IMR-90 (cell line): ENCODE data around the gene SMG1. TPM values are rescaled to one million over a fixed set of nuclear protein-coding genes. Genes with fewer than 3 reads are reported as not detected.

Source experiments
- ATAC-seq: fragments of 200-7000 bp; cut with Tn5 transposase; 2 replicates; pipeline ENCODE4 v1.9.1; 2020; ENCODE audit warnings: low read depth, mild to moderate bottlenecking, moderate library complexity
- BruUV-seq: library from RNA; stranded (reverse); fragments of 400-500 nt; replicated peaks from 2 replicates; lab custom pipeline; 2021; lab: Mats Ljungman, UMichigan
- CTCF ChIA-PET: fragments of 300-600 bp; formaldehyde crosslinking; extraction: SDS; loops from one replicate; lab custom pipeline; 2021; ENCODE audit warnings: antibody characterized with exemption; lab: Yijun Ruan, JAX
- POLR2A ChIA-PET: fragments of 300-600 bp; sonication (Branson Sonifier 250); formaldehyde crosslinking; loops from one replicate; lab custom pipeline; 2022; ENCODE audit warnings: antibody characterized with exemption; ENCODE audit not compliant: unreplicated experiment; lab: Charles Lee
- DNase-seq: peaks from one replicate; pipeline ENCODE4 v3.0.0; 2013
- H2AFZ ChIP-seq: replicated peaks from 2 replicates; pipeline ENCODE3; 2013; ENCODE audit warnings: low read length, mild to moderate bottlenecking; ENCODE audit not compliant: poor library complexity
- H2AK5ac ChIP-seq: 2 replicates; pipeline ENCODE4 v1.6.1; 2013; ENCODE audit warnings: low read depth, low read length, inconsistent platforms
- H2AK9ac ChIP-seq: replicated peaks from 2 replicates; pipeline ENCODE3; 2013; ENCODE audit warnings: mild to moderate bottlenecking, low read depth, low read length, moderate library complexity; ENCODE audit not compliant: poor library complexity
- H2BK120ac ChIP-seq: 2 replicates; pipeline ENCODE4 v1.6.1; 2013; ENCODE audit warnings: low read depth, low read length, inconsistent platforms
- H2BK15ac ChIP-seq: 3 replicates; pipeline ENCODE4 v1.6.1; 2013; ENCODE audit warnings: low read depth, low read length, inconsistent platforms
- H2BK20ac ChIP-seq: 2 replicates; pipeline ENCODE4 v1.6.1; 2013; ENCODE audit warnings: low read depth, mild to moderate bottlenecking, inconsistent platforms, low read length, moderate library complexity
- H2BK5ac ChIP-seq: 2 replicates; pipeline ENCODE4 v1.6.1; 2013; ENCODE audit warnings: mild to moderate bottlenecking, low read depth, low read length, inconsistent platforms; ENCODE audit not compliant: poor library complexity, severe bottlenecking
- H3K14ac ChIP-seq: replicated peaks from 2 replicates; pipeline ENCODE4 v1.6.1; 2013; ENCODE audit warnings: low read depth, low read length, inconsistent platforms
- H3K18ac ChIP-seq: 2 replicates; pipeline ENCODE4 v1.6.1; 2013; ENCODE audit warnings: low read depth, low read length, control low read depth
- H3K23ac ChIP-seq: 2 replicates; pipeline ENCODE4 v1.6.1; 2013; ENCODE audit warnings: low read depth, low read length, inconsistent platforms
- H3K27ac ChIP-seq: 2 replicates; pipeline ENCODE4 v1.5.1; 2013; ENCODE audit warnings: mild to moderate bottlenecking, control low read depth, low read length; ENCODE audit not compliant: insufficient read depth
- H3K27me3 ChIP-seq: 2 replicates; pipeline ENCODE4 v1.6.1; 2013; ENCODE audit warnings: low read length; ENCODE audit not compliant: control insufficient read depth, insufficient read depth
- H3K36me3 ChIP-seq: 2 replicates; pipeline ENCODE4 v1.6.1; 2013; ENCODE audit warnings: low read length, mixed read lengths; ENCODE audit not compliant: control insufficient read depth, insufficient read depth
- H3K4ac ChIP-seq: 2 replicates; pipeline ENCODE4 v1.6.1; 2013; ENCODE audit warnings: low read depth, low read length, inconsistent platforms
- H3K4me1 ChIP-seq: 2 replicates; pipeline ENCODE4 v1.6.1; 2013; ENCODE audit warnings: low read length, mixed read lengths; ENCODE audit not compliant: control insufficient read depth, insufficient read depth
- H3K4me2 ChIP-seq: 2 replicates; pipeline ENCODE4 v1.6.1; 2013; ENCODE audit warnings: low read depth, mild to moderate bottlenecking, control low read depth, low read length, moderate library complexity
- H3K4me3 ChIP-seq: 2 replicates; pipeline ENCODE4 v1.5.1; 2013; ENCODE audit warnings: low read depth, mild to moderate bottlenecking, control low read depth, low read length, moderate library complexity; ENCODE audit not compliant: insufficient read depth
- H3K56ac ChIP-seq: 2 replicates; pipeline ENCODE4 v1.6.1; 2013; ENCODE audit warnings: low read length, inconsistent platforms; ENCODE audit not compliant: insufficient read depth; ENCODE audit errors: extremely low read depth
- H3K79me1 ChIP-seq, 2 experiments: 2 replicates each; pipeline ENCODE4 v1.6.1; 2013; ENCODE audit warnings: low read length in 2 of 2, inconsistent platforms in 1 of 2, low read depth in 1 of 2
- H3K9ac ChIP-seq: 2 replicates; pipeline ENCODE4 v1.6.1; 2013; ENCODE audit warnings: low read depth, low read length, control low read depth
- H3K9me1 ChIP-seq: 2 replicates; pipeline ENCODE4 v1.6.1; 2013; ENCODE audit warnings: low read length, inconsistent platforms; ENCODE audit not compliant: insufficient read depth
- H3K9me3 ChIP-seq: 2 replicates; pipeline ENCODE4 v1.6.1; 2013; ENCODE audit warnings: low read length; ENCODE audit not compliant: control insufficient read depth, insufficient read depth
- H4K20me1 ChIP-seq: 2 replicates; pipeline ENCODE4 v1.6.1; 2013; ENCODE audit warnings: low read length, inconsistent platforms; ENCODE audit not compliant: insufficient read depth
- H4K5ac ChIP-seq: 2 replicates; pipeline ENCODE4 v1.6.1; 2013; ENCODE audit warnings: mild to moderate bottlenecking, low read depth, low read length, control low read depth
- H4K8ac ChIP-seq, 2 experiments: 2 replicates each; pipeline ENCODE4 v1.6.1; 2013; ENCODE audit warnings: low read depth in 2 of 2, low read length in 2 of 2, control low read depth in 1 of 2, inconsistent platforms in 1 of 2
- H4K91ac ChIP-seq: 2 replicates; pipeline ENCODE4 v1.6.1; 2013; ENCODE audit warnings: low read depth, low read length, inconsistent platforms; ENCODE audit not compliant: insufficient read depth
- BHLHE40 ChIP-seq: fragments of 150-350 bp; IDR thresholded peaks from 2 replicates; pipeline ENCODE4 v1.6.1; 2016; ENCODE audit warnings: mild to moderate bottlenecking, low read depth, low read length
- CTCF ChIP-seq: conservative IDR thresholded peaks from 2 replicates; pipeline ENCODE4 v1.5.1; 2012; ENCODE audit warnings: mild to moderate bottlenecking, low read depth, low read length, improper control_type of control experiment
- ELK1 ChIP-seq: fragments of 150-350 bp; IDR thresholded peaks from 2 replicates; pipeline ENCODE4 v1.6.1; 2016; ENCODE audit warnings: low read depth, mild to moderate bottlenecking, low read length, moderate library complexity, borderline replicate concordance
- FOS ChIP-seq: fragments of 150-350 bp; IDR thresholded peaks from 2 replicates; pipeline ENCODE4 v1.6.1; 2016; ENCODE audit warnings: low read depth, low read length
- MAZ ChIP-seq: IDR thresholded peaks from 2 replicates; pipeline ENCODE4 v1.6.1; 2012; ENCODE audit warnings: low read depth, mild to moderate bottlenecking, low read length, improper control_type of control experiment, moderate library complexity, borderline replicate concordance
- MXI1 ChIP-seq: IDR thresholded peaks from 2 replicates; pipeline ENCODE4 v1.6.1; 2012; ENCODE audit warnings: low read depth, mild to moderate bottlenecking, low read length, moderate library complexity, borderline replicate concordance
- NFE2L2 ChIP-seq: fragments of 150-350 bp; IDR thresholded peaks from 2 replicates; pipeline ENCODE4 v1.6.1; 2016; ENCODE audit warnings: low read depth, mild to moderate bottlenecking, low read length
- RAD21 ChIP-seq: IDR thresholded peaks from 2 replicates; pipeline ENCODE4 v1.6.1; 2012; ENCODE audit warnings: low read length, improper control_type of control experiment
- RCOR1 ChIP-seq: IDR thresholded peaks from 2 replicates; pipeline ENCODE4 v1.6.1; 2012; ENCODE audit warnings: mild to moderate bottlenecking, low read length, improper control_type of control experiment; ENCODE audit not compliant: insufficient replicate concordance
- RFX5 ChIP-seq: IDR thresholded peaks from 2 replicates; pipeline ENCODE4 v1.8.0; 2012; ENCODE audit warnings: low read depth, mild to moderate bottlenecking, low read length, moderate library complexity
- SMC3 ChIP-seq: fragments of 150-350 bp; IDR thresholded peaks from 2 replicates; pipeline ENCODE4 v1.6.1; 2016; ENCODE audit warnings: low read depth, mild to moderate bottlenecking, antibody characterized with exemption, low read length, moderate library complexity
- USF2 ChIP-seq: fragments of 150-350 bp; IDR thresholded peaks from 2 replicates; pipeline ENCODE4 v1.6.1; 2017; ENCODE audit warnings: mild to moderate bottlenecking, antibody characterized with exemption, low read length, low read depth
- WGBS, 2 experiments: methylation state at CpG; one replicate each; pipeline versions ENCODE4 v1.1.5 to v1.1.7; 2013; ENCODE audit warnings: missing lambda C conversion rate in 2 of 2; ENCODE audit not compliant: insufficient read length in 1 of 2; ENCODE audit errors: extremely low coverage in 2 of 2; 5-methylcytosine and 5-hydroxymethylcytosine counted together
- dilution Hi-C: fragments of 300-500 bp; cut with HindIII; formaldehyde crosslinking; loops from one replicate; pipeline ENCODE4 v1.14.3; 2018; ENCODE audit warnings: low sequenced_read_pairs; ENCODE audit not compliant: unreplicated experiment
- in situ Hi-C: fragments of 300-500 bp; cut with MboI; formaldehyde crosslinking; loops from 3 replicates; pipeline ENCODE4 v1.14.3; 2019; ENCODE audit warnings: low sequenced_read_pairs, inconsistent platforms, mixed read lengths
- intact Hi-C: fragments of 100-400 bp; cut with micrococcal nuclease; formaldehyde crosslinking; loops from 2 replicates; pipeline ENCODE4 v1.10.0; 2022
- polyA plus RNA-seq, 3 experiments: library from polyadenylated mRNA; depleted of rRNA; stranded (reverse); fragments of >200 nt; gene quantifications; 2 replicates each; pipeline ENCODE4 v1.2.3, GENCODE V29; 2012; ENCODE audit warnings: low replicate concordance in 1 of 3
- total RNA-seq: library from RNA; depleted of rRNA; stranded (reverse); fragments of >200 nt; gene quantifications from 2 replicates; pipeline ENCODE4 v1.2.3, GENCODE V29; 2012

Gene SMG1
- total and polyA plus RNA-seq, 2 of the 4 experiments (the other 2 are of a cell fraction) = 13.4 to 53.8 TPM

- in situ Hi-C loops = no loop called here
- peaks cover 50% of the 10 kb centered on the region for H3K36me3 ChIP-seq
- no peak overlapping the region for H2BK15ac ChIP-seq
- no peak overlapping the region for H3K9ac ChIP-seq
- H4K5ac ChIP-seq = no peak overlapping the region
- no peak overlapping the region for H2AFZ ChIP-seq
- no peak overlapping the region for H4K8ac ChIP-seq
- no peak overlapping the region for H4K91ac ChIP-seq
- no peak overlapping the region for H3K4me2 ChIP-seq
- no peak overlapping the region for H2BK5ac ChIP-seq
- H2AK5ac ChIP-seq = no peak overlapping the region
- no peak overlapping the region for H3K56ac ChIP-seq
- peaks cover 7% of the 10 kb centered on the region; the same call in 1 of the 2 replicates for H3K9me1 ChIP-seq
- dilution Hi-C loops = no loop called here
- no peak overlapping the region for H3K14ac ChIP-seq
- peaks cover 2% of the 10 kb centered on the region; the same call in 1 of the 2 replicates for H3K4me1 ChIP-seq
- ATAC-seq = no peak
- H3K27ac ChIP-seq = no peak overlapping the region
- H3K23ac ChIP-seq = 0 out of 2 replicates have a peak overlapping the region, but pooled peaks have one; percentile 42
- no peak overlapping the region for H3K4me3 ChIP-seq
- H4K20me1 ChIP-seq = peaks cover 83% of the 10 kb centered on the region
- H2BK120ac ChIP-seq = no peak overlapping the region
- no TSS peak for BruUV-seq
- no peak for DNase-seq
- no peak overlapping the region for H3K18ac ChIP-seq
- intact Hi-C loops = no loop called here
- H2BK20ac ChIP-seq = no peak overlapping the region
- 20% methylated on average over 1 of the region's 8 CpGs; no CpG with 5 or more reads in 1 of the 2 experiments for WGBS, 2 experiments
- TF ChIP-seq FOS (no peak), RCOR1 (no peak), NFE2L2 (no peak), BHLHE40 (no peak), MAZ (no peak), MXI1 (no peak), RAD21 (no peak), SMC3 (no peak), CTCF (no peak), RFX5 (no peak), USF2 (no peak), ELK1 (no peak)
- no peak overlapping the region for H3K4ac ChIP-seq
- no peaks in the 10 kb centered on the region for H3K9me3 ChIP-seq
- POLR2A ChIA-PET = interaction anchor here (0.5 kb wide), 1 partner anchor 1081 kb away, joined by 7 read pairs; no protein-coding TSS in a partner anchor
- CTCF ChIA-PET = no interaction called here
- no peaks in the 10 kb centered on the region for H3K27me3 ChIP-seq
- H2AK9ac ChIP-seq = no peak overlapping the region
- H3K79me1 ChIP-seq = peaks cover 17 to 58% of the 10 kb centered on the region in 2 experiments; a peak in 3 of 4 replicates
Measured at GRCh38 chr16:18784917-18785623, 141.1 kb downstream of the SMG1 start.
